Measurements from ENCODE around the gene TLDC2. TPM values are rescaled to one million over a fixed set of nuclear protein-coding genes. Genes with fewer than 3 reads are reported as not detected.
"Not testable (repeated sequence)": the region's sequence is repeated elsewhere in the genome, so short reads cannot be mapped to it uniquely, and the experiment has no call there.

Gene TLDC2
- total RNA-seq = not detected

GRCh38 chr20:36875702-36876472 lies at the start of gene TLDC2:
TSS of gene TLDC2 (plus strand) at chr20:36876138. CDS start at chr20:36876175, 37 bp downstream.
- POLR2A ChIA-PET = no interaction called here

GRCh38 chr20:36826554-36827244 lies 49.2 kb upstream of the TLDC2 start:
- POLR2A ChIA-PET = no interaction called here
- CTCF ChIA-PET = no interaction called here

More at GRCh38 chr20:36875702-36876472, at the start of gene TLDC2:
- CTCF ChIA-PET = no interaction called here

- POLR2A ChIA-PET = no interaction called here
Measured at GRCh38 chr20:36827541-36828279, 48.2 kb upstream of the TLDC2 start.

GRCh38 chr20:36830791-36831691 lies 44.9 kb upstream of the TLDC2 start:
- POLR2A ChIA-PET = interaction anchor here (0.6 kb wide), 1 partner anchor 88 kb away, joined by 10 read pairs; no protein-coding TSS in a partner anchor
- CTCF ChIA-PET = interaction anchor here (1.1 kb wide), 1 partner anchor 23 kb away, joined by 3 read pairs; no protein-coding TSS in a partner anchor

More at GRCh38 chr20:36827541-36828279, 48.2 kb upstream of the TLDC2 start:
- CTCF ChIA-PET = no interaction called here

- CTCF ChIA-PET = interaction anchor here (0.7 to 1.9 kb wide), 2 partner anchors 24 to 226 kb away, joined by 4 to 5 read pairs; no protein-coding TSS in a partner anchor
Measured at GRCh38 chr20:36832791-36833190, 43.1 kb upstream of the TLDC2 start.

GRCh38 chr20:36833275-36834020 lies 42.5 kb upstream of the TLDC2 start:
- POLR2A ChIA-PET = no interaction called here

More at GRCh38 chr20:36832791-36833190, 43.1 kb upstream of the TLDC2 start:
- POLR2A ChIA-PET = interaction anchor here (0.5 kb wide), 1 partner anchor 184 kb away, joined by 3 read pairs; no protein-coding TSS in a partner anchor

GRCh38 chr20:36835025-36835424 lies 40.9 kb upstream of the TLDC2 start:
- POLR2A ChIA-PET = interaction anchor here (0.6 kb wide), 2 partner anchors 34 to 374 kb away, joined by 4 to 5 read pairs; no protein-coding TSS in a partner anchor
- CTCF ChIA-PET = interaction anchor here (1.3 to 1.5 kb wide), 2 partner anchors 28 to 88 kb away, joined by 3 to 6 read pairs; a partner anchor contains a TSS

More at GRCh38 chr20:36833275-36834020, 42.5 kb upstream of the TLDC2 start:
- CTCF ChIA-PET = interaction anchor here (1.9 kb wide), 1 partner anchor 25 kb away, joined by 5 read pairs; no protein-coding TSS in a partner anchor

- CTCF ChIA-PET = interaction anchor here (0.7 to 1.5 kb wide), 5 partner anchors 12 to 427 kb away, joined by 3 to 6 read pairs (median 3); a partner anchor contains a TSS
- POLR2A ChIA-PET = interaction anchor here (0.6 to 1.0 kb wide), 3 partner anchors 10 to 374 kb away, joined by 3 to 5 read pairs (median 4); no protein-coding TSS in a partner anchor
Measured at GRCh38 chr20:36835453-36836198, 40.3 kb upstream of the TLDC2 start.

- ChIA-PET CTCF (interaction anchor here (0.5 to 1.5 kb wide), 4 partner anchors 11 to 89 kb away, joined by 3 to 4 read pairs (median 3); no protein-coding TSS in a partner anchor), POLR2A (interaction anchor here (1.0 kb wide), 1 partner anchor 9 kb away, joined by 3 read pairs; no protein-coding TSS in a partner anchor)
Measured at GRCh38 chr20:36836591-36837269, 39.2 kb upstream of the TLDC2 start.

- POLR2A ChIA-PET, CTCF ChIA-PET: not testable (repeated sequence)
Measured at GRCh38 chr20:36838376-36838775, 37.6 kb upstream of the TLDC2 start.

- CTCF ChIA-PET = no interaction called here
Measured at GRCh38 chr20:36839150-36839549, 36.8 kb upstream of the TLDC2 start.

GRCh38 chr20:36841030-36841429 lies 34.9 kb upstream of the TLDC2 start:
- CTCF ChIA-PET = interaction anchor here (0.6 to 1.0 kb wide), 3 partner anchors 23 to 45 kb away, joined by 3 to 4 read pairs (median 3); no protein-coding TSS in a partner anchor
- POLR2A ChIA-PET = not testable (repeated sequence)

More at GRCh38 chr20:36839150-36839549, 36.8 kb upstream of the TLDC2 start:
- POLR2A ChIA-PET = interaction anchor here (0.6 kb wide), 2 partner anchors 65 to 357 kb away, joined by 3 read pairs; no protein-coding TSS in a partner anchor

- ChIA-PET CTCF (no interaction called here), POLR2A (interaction anchor here (0.9 kb wide), 1 partner anchor 9 kb away, joined by 3 read pairs; no protein-coding TSS in a partner anchor)
Measured at GRCh38 chr20:36845288-36845971, 30.5 kb upstream of the TLDC2 start.

GRCh38 chr20:36847009-36847709 lies 28.8 kb upstream of the TLDC2 start:
- POLR2A ChIA-PET = no interaction called here

GRCh38 chr20:36847710-36848040 lies 28.3 kb upstream of the TLDC2 start:
- POLR2A ChIA-PET = no interaction called here
- CTCF ChIA-PET = interaction anchor here (0.6 to 1.8 kb wide), 4 partner anchors 11 to 243 kb away, joined by 3 to 7 read pairs (median 4); a partner anchor contains a TSS

More at GRCh38 chr20:36847009-36847709, 28.8 kb upstream of the TLDC2 start:
- CTCF ChIA-PET = interaction anchor here (0.6 to 1.8 kb wide), 4 partner anchors 10 to 243 kb away, joined by 3 to 7 read pairs (median 4); a partner anchor contains a TSS
